ENCODE data around the gene ABHD17B. TPM values are rescaled to one million over a fixed set of nuclear protein-coding genes. Genes with fewer than 3 reads are reported as not detected.

Gene ABHD17B
- total and polyA plus RNA-seq, 12 donors: 2.4 to 45.2 (median 15.3) TPM

DNA sequence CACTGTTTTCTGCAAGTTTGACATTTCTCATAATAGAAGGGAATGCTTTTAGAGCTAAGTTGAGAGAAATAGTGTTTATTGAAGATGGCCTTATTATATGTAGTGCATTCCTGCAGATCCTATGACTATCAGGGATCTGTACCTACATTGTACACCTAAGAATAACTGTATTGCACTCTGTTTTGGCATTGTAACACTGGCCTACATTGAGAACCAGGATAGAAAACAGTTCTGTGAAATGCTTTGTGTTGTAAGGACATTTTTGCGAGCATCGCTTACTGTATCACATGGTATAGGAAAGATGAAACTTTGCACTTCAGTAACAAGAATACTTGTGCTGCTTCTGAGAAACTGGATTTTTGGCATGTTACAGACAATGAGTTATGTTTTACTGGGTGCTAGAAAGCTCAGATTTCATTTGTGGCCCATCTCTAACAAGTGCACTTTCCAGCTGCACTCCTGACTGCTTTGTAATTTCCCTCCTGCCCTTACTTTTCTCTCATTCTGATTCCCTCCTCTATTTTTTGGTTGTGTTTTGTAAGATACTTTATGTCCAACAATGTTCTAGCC is 31.1 kb upstream of the ABHD17B start:
- Histone ChIP-seq H3K9me3 (replicated peaks in 1 of 3) (no peaks in the 10 kb centered on the region), H3K27ac (no peak overlapping the region), H3K27me3 (no peaks in the 10 kb centered on the region), H3K4me1 (replicated peaks in 1 of 2) (peaks cover 0 to 11% of the 10 kb centered on the region in 2 donors), H3K36me3 (replicated peaks in 1 of 2) (no peaks in the 10 kb centered on the region), H3K4me3 (no peak overlapping the region)
- no peak for TF ChIP-seq POLR2A (IDR thresholded peaks at IDR 0.05)
- TF ChIP-seq, protein P1, sequence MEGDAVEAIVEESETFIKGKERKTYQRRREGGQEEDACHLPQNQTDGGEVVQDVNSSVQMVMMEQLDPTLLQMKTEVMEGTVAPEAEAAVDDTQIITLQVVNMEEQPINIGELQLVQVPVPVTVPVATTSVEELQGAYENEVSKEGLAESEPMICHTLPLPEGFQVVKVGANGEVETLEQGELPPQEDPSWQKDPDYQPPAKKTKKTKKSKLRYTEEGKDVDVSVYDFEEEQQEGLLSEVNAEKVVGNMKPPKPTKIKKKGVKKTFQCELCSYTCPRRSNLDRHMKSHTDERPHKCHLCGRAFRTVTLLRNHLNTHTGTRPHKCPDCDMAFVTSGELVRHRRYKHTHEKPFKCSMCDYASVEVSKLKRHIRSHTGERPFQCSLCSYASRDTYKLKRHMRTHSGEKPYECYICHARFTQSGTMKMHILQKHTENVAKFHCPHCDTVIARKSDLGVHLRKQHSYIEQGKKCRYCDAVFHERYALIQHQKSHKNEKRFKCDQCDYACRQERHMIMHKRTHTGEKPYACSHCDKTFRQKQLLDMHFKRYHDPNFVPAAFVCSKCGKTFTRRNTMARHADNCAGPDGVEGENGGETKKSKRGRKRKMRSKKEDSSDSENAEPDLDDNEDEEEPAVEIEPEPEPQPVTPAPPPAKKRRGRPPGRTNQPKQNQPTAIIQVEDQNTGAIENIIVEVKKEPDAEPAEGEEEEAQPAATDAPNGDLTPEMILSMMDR (IDR thresholded peaks at IDR 0.05): no peak
- DNase-seq: no peak
- intact Hi-C loops (cut with DNase I): no loop called here
- WGBS, 4 donors: 93 to 97% (median 95%) methylated on average over 2 of the region's 2 CpGs

DNA sequence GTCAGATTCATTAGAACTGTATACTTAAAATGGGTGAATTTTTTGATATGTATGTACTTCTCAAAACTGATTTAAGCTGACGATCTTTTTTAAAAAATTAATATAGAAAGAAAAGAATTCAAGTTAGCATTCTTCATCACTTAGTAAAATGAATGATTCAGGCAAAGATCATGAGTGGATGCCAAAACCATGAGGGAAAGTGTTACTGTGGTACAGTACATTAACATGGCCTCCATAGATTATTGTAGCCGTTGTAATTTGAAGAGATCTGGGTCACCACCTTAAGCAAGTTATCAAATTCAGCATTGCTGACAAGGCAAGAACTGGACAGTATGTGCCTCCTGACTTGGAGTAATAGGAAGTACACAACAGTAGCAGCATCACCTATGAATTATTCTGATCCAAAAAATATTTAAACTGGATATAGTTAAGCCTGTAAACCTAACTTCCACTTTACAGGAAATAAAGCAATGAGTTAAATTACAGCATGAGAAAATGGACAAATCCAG is 30.1 kb upstream of the ABHD17B start:
- TF ChIP-seq, protein P1 (IDR thresholded peaks at IDR 0.05): no peak
- TF ChIP-seq POLR2A (IDR thresholded peaks at IDR 0.05): no peak
- DNase-seq: no peak
- Histone ChIP-seq H3K4me3 (no peak overlapping the region), H3K27me3 (no peaks in the 10 kb centered on the region), H3K36me3 (replicated peaks in 1 of 2) (no peaks in the 10 kb centered on the region), H3K27ac (no peak overlapping the region), H3K4me1 (replicated peaks in 1 of 2) (peaks cover 0 to 11% of the 10 kb centered on the region in 2 donors), H3K9me3 (replicated peaks in 1 of 3) (no peaks in the 10 kb centered on the region)
- 74 to 84% (median 80%) methylated on average over 2 of the region's 2 CpGs for WGBS, 4 donors
- intact Hi-C loops (cut with DNase I): no loop called here

DNA sequence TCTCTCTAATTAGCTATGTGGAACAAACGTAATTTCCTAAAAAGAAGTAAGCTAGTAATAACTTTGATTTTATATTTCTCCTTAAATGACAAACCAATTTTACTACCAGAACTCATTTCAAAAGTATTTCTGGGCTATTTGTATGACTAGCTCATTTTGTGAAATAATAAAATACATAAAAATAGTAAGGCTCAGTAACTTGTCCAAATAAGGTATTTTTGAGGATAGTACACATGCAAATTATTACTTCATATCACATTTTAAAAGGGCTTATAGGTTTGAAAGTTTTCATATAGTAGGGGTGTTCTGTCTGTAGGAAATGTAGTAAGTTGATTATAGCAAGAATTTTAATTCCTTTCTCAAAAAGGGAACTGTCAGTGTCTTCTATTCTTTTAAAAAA is 26.9 kb upstream of the ABHD17B start:
- Histone ChIP-seq H3K9me3 (replicated peaks in 1 of 3) (no peaks in the 10 kb centered on the region), H3K36me3 (replicated peaks in 1 of 2) (no peaks in the 10 kb centered on the region), H3K27ac (no peak overlapping the region), H3K4me1 (replicated peaks in 1 of 2) (peaks cover 0 to 5% of the 10 kb centered on the region in 2 donors), H3K4me3 (no peak overlapping the region), H3K27me3 (no peaks in the 10 kb centered on the region)
- intact Hi-C loops (cut with DNase I): no loop called here
- WGBS, 4 donors: 80 to 92% (median 88%) methylated on average over 1 of the region's 1 CpG
- no peak for DNase-seq
- TF ChIP-seq, protein P1 (IDR thresholded peaks at IDR 0.05): no peak
- no peak for TF ChIP-seq POLR2A (IDR thresholded peaks at IDR 0.05)

DNA sequence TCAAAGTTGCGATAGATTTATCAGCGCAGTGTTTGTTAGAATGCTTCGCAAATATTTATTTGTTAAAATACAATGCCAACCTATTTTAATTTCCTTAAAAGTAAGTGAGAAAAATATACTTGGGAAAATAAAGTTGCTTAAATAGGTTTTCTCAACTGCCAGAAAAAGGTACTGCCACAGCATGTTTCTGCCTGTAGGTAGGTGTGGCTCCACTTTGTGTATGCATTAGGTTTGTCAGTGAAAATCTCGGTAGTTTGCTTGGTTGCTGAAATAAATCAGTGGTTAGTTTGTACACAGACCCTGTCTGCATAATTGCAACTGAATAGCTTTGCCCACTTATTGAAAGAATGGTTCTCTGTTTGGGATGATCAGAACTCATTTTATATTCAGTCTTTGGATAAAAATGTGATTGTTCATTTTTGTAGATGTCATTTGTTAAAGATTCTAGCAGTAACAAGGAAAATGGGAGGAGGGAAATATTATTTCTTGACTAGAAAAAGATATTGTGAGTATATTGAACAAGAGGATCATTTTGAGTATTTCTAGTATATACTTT is 26.2 kb upstream of the ABHD17B start:
- peaks cover 0 to 5% of the 10 kb centered on the region in 2 donors for H3K4me1 ChIP-seq (replicated peaks in 1 of 2)
- H3K4me3 ChIP-seq: no peak overlapping the region
- no peak for DNase-seq
- H3K27ac ChIP-seq: no peak overlapping the region
- 86 to 92% (median 88%) methylated on average over 4 of the region's 4 CpGs for WGBS, 4 donors
- H3K36me3 ChIP-seq (replicated peaks in 1 of 2): no peaks in the 10 kb centered on the region
- no peak for TF ChIP-seq POLR2A (IDR thresholded peaks at IDR 0.05)
- TF ChIP-seq, protein P1 (IDR thresholded peaks at IDR 0.05): no peak
- no peaks in the 10 kb centered on the region for H3K9me3 ChIP-seq (replicated peaks in 1 of 3)
- intact Hi-C loops (cut with DNase I): no loop called here
- H3K27me3 ChIP-seq: no peaks in the 10 kb centered on the region

All from adrenal gland (tissue), 12 donors.